GM12892 (cell line): Measurements from ENCODE around the gene RAMP3.

ENCODE experiments used
- POLR2A ChIP-seq: IDR thresholded peaks from 2 replicates; pipeline ENCODE4 v1.6.1; 2011; ENCODE audit warnings: low read depth, low read length, control low read depth
- POLR2AphosphoS5 ChIP-seq: IDR thresholded peaks from 2 replicates; pipeline ENCODE4 v1.6.1; 2011; ENCODE audit warnings: low read depth, low read length, control low read depth

- TF ChIP-seq POLR2A: no peak
- TF ChIP-seq POLR2AphosphoS5: no peak
These were observed 20.9 kb downstream of the RAMP3 start for GRCh38 chr7:45178241-45179225.
